Brain microvascular endothelial cell (primary cell): Measurements from ENCODE around the gene SP100.

Experiments
- DNase-seq: peaks from one replicate; pipeline ENCODE4 v3.0.0-alpha.2; 2020
- H3K27ac ChIP-seq: fragments of 250-450 bp; sonication (Bioruptor Pico); 2 replicates; pipeline ENCODE4 v1.5.1; 2020; ENCODE audit warnings: mild to moderate bottlenecking, moderate library complexity
- H3K27me3 ChIP-seq: fragments of 250-450 bp; sonication (Bioruptor Pico); replicated peaks from 2 replicates; pipeline ENCODE4 v1.5.1; 2020; ENCODE audit warnings: mild to moderate bottlenecking
- H3K36me3 ChIP-seq: fragments of 250-450 bp; sonication (Bioruptor Pico); replicated peaks from 2 replicates; pipeline ENCODE4 v1.5.1; 2020; ENCODE audit warnings: mild to moderate bottlenecking
- H3K4me3 ChIP-seq: 2 replicates; pipeline ENCODE4 v1.5.1; 2011; ENCODE audit warnings: low read depth, mild to moderate bottlenecking, control low read depth, low read length, moderate library complexity
- in situ Hi-C: cut with HindIII; loops from 2 replicates; pipeline ENCODE4 v1.10.0; 2017; ENCODE audit warnings: low sequenced_read_pairs, low pct_ligation_motif_present
- TF ChIP-seq, protein P1 (sequence below): IDR thresholded peaks from 2 replicates; pipeline ENCODE4 v1.5.1; 2011; ENCODE audit warnings: low read depth, mild to moderate bottlenecking, moderate library complexity, low read length, control low read depth, inconsistent platforms; ENCODE audit errors: missing control alignments

SP100 gene

DNA sequence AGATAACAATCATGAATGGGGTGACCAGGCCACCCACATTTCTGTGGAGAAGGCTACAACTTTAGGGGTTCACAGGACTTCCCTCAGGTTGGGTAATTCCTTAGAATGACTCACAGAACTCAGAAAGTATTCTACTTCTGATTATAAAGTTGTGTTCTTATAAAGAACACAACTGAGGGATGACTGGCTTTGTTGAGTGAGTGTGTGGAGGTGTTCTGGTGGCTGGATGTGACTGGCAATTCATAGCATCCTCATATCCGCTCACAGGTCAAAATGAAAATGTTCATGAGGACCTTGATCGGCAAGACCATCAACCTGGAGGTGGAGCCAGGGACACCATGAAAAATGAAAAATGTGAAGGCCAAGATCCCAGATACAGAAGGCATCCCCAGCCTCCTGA is 153.3 kb downstream of the SP100 start:
- DNase-seq, result no peak
- no peak overlapping the region for H3K4me3 ChIP-seq
- in situ Hi-C loops, result no loop called here
- no peaks in the 10 kb centered on the region for H3K36me3 ChIP-seq
- TF ChIP-seq, protein P1, sequence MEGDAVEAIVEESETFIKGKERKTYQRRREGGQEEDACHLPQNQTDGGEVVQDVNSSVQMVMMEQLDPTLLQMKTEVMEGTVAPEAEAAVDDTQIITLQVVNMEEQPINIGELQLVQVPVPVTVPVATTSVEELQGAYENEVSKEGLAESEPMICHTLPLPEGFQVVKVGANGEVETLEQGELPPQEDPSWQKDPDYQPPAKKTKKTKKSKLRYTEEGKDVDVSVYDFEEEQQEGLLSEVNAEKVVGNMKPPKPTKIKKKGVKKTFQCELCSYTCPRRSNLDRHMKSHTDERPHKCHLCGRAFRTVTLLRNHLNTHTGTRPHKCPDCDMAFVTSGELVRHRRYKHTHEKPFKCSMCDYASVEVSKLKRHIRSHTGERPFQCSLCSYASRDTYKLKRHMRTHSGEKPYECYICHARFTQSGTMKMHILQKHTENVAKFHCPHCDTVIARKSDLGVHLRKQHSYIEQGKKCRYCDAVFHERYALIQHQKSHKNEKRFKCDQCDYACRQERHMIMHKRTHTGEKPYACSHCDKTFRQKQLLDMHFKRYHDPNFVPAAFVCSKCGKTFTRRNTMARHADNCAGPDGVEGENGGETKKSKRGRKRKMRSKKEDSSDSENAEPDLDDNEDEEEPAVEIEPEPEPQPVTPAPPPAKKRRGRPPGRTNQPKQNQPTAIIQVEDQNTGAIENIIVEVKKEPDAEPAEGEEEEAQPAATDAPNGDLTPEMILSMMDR, result no peak
- no peaks in the 10 kb centered on the region for H3K27me3 ChIP-seq
- H3K27ac ChIP-seq, result no peak overlapping the region

GRCh38 chr2:230570987-230571386 is 155.0 kb downstream of the SP100 start:
- DNase-seq, result no peak
- H3K4me3 ChIP-seq, result no peak overlapping the region
- no peak overlapping the region for H3K27ac ChIP-seq
- no peaks in the 10 kb centered on the region for H3K36me3 ChIP-seq
- H3K27me3 ChIP-seq, result no peaks in the 10 kb centered on the region
- in situ Hi-C loops, result no loop called here
- TF ChIP-seq, protein P1, result no peak

GRCh38 chr2:230575642-230576324 is 159.8 kb downstream of the SP100 start:
- TF ChIP-seq, protein P1, result no peak
- Histone ChIP-seq H3K4me3 (no peak overlapping the region), H3K36me3 (no peaks in the 10 kb centered on the region), H3K27ac (no peak overlapping the region), H3K27me3 (no peaks in the 10 kb centered on the region)
- DNase-seq, result no peak
- in situ Hi-C loops, result no loop called here

GRCh38 chr2:230577114-230577513 is 161.1 kb downstream of the SP100 start:
- in situ Hi-C loops, result no loop called here
- DNase-seq, result no peak
- Histone ChIP-seq H3K36me3 (no peaks in the 10 kb centered on the region), H3K27ac (no peak overlapping the region), H3K4me3 (no peak overlapping the region), H3K27me3 (no peaks in the 10 kb centered on the region)
- TF ChIP-seq, protein P1, result no peak

DNA sequence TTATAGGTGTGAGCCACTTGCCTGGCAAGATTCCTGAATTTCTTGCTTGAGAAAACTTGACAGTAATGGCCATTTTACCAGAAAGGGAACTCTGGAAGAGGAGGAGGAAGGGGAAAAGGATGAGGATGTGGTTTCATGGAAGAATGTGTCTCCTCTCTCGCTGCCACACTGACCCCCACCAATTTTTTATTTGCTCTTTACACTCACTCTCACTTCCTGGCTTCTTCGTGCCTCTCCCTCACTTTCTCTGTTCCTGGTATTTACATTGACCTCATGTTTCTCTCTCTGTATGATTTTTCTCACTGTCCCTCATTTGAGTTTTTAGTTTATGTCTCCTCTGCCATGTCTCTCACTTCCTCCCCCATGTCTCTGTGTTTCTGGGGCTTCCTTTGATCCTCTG is 162.1 kb downstream of the SP100 start:
- in situ Hi-C loops, result no loop called here
- Histone ChIP-seq H3K27ac (no peak overlapping the region), H3K4me3 (no peak overlapping the region), H3K36me3 (no peaks in the 10 kb centered on the region), H3K27me3 (no peaks in the 10 kb centered on the region)
- DNase-seq, result no peak
- TF ChIP-seq, protein P1, result no peak

GRCh38 chr2:230582851-230583283 is 166.9 kb downstream of the SP100 start:
- no peaks in the 10 kb centered on the region for H3K36me3 ChIP-seq
- no peaks in the 10 kb centered on the region for H3K27me3 ChIP-seq
- TF ChIP-seq, protein P1, result no peak
- in situ Hi-C loops, result no loop called here
- H3K27ac ChIP-seq, result peak overlapping the region; percentile 28
- DNase-seq, result peak; percentile 64
- H3K4me3 ChIP-seq, result no peak overlapping the region
